Endometrial microvascular endothelial cells (primary cell): ENCODE results near the gene CTNND2. TPM values are rescaled to one million over a fixed set of nuclear protein-coding genes. Genes with fewer than 3 reads are reported as not detected.

ENCODE experiments used
- in situ Hi-C: cut with HindIII; loops from 2 replicates; pipeline ENCODE4 v1.10.0; 2017; ENCODE audit warnings: low sequenced_read_pairs, low pct_unique_long_range_greater_than_20kb; ENCODE audit errors: inconsistent ontology term
- total RNA-seq: library from RNA; depleted of rRNA; stranded (reverse); fragments of >200 nt; gene quantifications from one replicate; pipeline ENCODE4 v1.2.3, GENCODE V29; 2015; ENCODE audit errors: inconsistent ontology term

Gene CTNND2
- total RNA-seq, 1 donor from 2014 or later, result not detected

GRCh38 chr5:11563822-11564221, 340.4 kb downstream of the CTNND2 start:
- in situ Hi-C loops, result no loop called here

- in situ Hi-C loops, result no loop called here
These were observed 343.1 kb downstream of the CTNND2 start for GRCh38 chr5:11560915-11561697.

- in situ Hi-C loops, result no loop called here
These were observed 347.2 kb downstream of the CTNND2 start for GRCh38 chr5:11557063-11557462.

- in situ Hi-C loops, result no loop called here
These were observed 349.1 kb downstream of the CTNND2 start for GRCh38 chr5:11555171-11555570.

- in situ Hi-C loops, result no loop called here
These were observed 356.5 kb downstream of the CTNND2 start for GRCh38 chr5:11547730-11548129.

GRCh38 chr5:11547140-11547539, 357.1 kb downstream of the CTNND2 start:
- in situ Hi-C loops, result no loop called here

- in situ Hi-C loops, result no loop called here
These were observed 364.1 kb downstream of the CTNND2 start for GRCh38 chr5:11540112-11540511.

GRCh38 chr5:11531811-11532555, 372.3 kb downstream of the CTNND2 start:
- in situ Hi-C loops, result no loop called here

- in situ Hi-C loops, result no loop called here
These were observed 375.5 kb downstream of the CTNND2 start for GRCh38 chr5:11528720-11529119.

- in situ Hi-C loops, result no loop called here
These were observed 376.4 kb downstream of the CTNND2 start for GRCh38 chr5:11527652-11528349.

GRCh38 chr5:11525020-11525419, 379.2 kb downstream of the CTNND2 start:
- in situ Hi-C loops, result no loop called here

GRCh38 chr5:11524188-11524587, 380.1 kb downstream of the CTNND2 start:
- in situ Hi-C loops, result no loop called here

- in situ Hi-C loops, result no loop called here
These were observed 381.4 kb downstream of the CTNND2 start for GRCh38 chr5:11522796-11523195.

- in situ Hi-C loops, result no loop called here
These were observed 383.9 kb downstream of the CTNND2 start for GRCh38 chr5:11520241-11520930.

- in situ Hi-C loops, result no loop called here
These were observed 385.0 kb downstream of the CTNND2 start for GRCh38 chr5:11519236-11519635.

GRCh38 chr5:11518676-11519075, 385.6 kb downstream of the CTNND2 start:
- in situ Hi-C loops, result no loop called here

- in situ Hi-C loops, result no loop called here
These were observed 389.4 kb downstream of the CTNND2 start for GRCh38 chr5:11514705-11515432.

- in situ Hi-C loops, result no loop called here
These were observed 392.4 kb downstream of the CTNND2 start for GRCh38 chr5:11511878-11512277.

- in situ Hi-C loops, result no loop called here
These were observed 393.4 kb downstream of the CTNND2 start for GRCh38 chr5:11510889-11511288.
